H1 (cell line): ENCODE results near the gene ATP5PB. TPM values are rescaled to one million over a fixed set of nuclear protein-coding genes. Genes with fewer than 3 reads are reported as not detected.

Experiments
- BCL11A ChIP-seq, 2 experiments: IDR thresholded peaks; one replicate each; pipeline ENCODE4 v1.6.1; 2011; ENCODE audit warnings: low read depth in 2 of 2, low read length in 2 of 2, mild to moderate bottlenecking in 2 of 2
- PHF8 ChIP-seq: fragments of 200-600 bp; sonication (generic); conservative IDR thresholded peaks from 2 replicates; pipeline ENCODE4 v1.7.1; 2012; ENCODE audit warnings: low read depth, mild to moderate bottlenecking, inconsistent platforms, low read length, moderate library complexity
- POLR2A ChIP-seq, 2 experiments: IDR thresholded peaks; 1 replicate in 1 of 2; 2 replicates in 1 of 2; pipeline ENCODE4 v1.6.1; 2011; ENCODE audit warnings: low read depth in 2 of 2, low read length in 2 of 2, mild to moderate bottlenecking in 2 of 2; ENCODE audit errors: control extremely low read depth in 1 of 2
- polyA plus RNA-seq, 7 experiments: library from polyadenylated mRNA; depleted of rRNA in 3 of 7; stranded (reverse) in 5 of 7; unstranded in 2 of 7; fragments of >200 nt in 5 of 7; fragments of 200-250 nt in 2 of 7; gene quantifications; 1 replicate in 5 of 7; 2 replicates in 1 of 7; 4 replicates in 1 of 7; pipeline versions ENCODE4 v1.2.1 to v1.2.3, GENCODE V29; 2011 to 2013; ENCODE audit warnings: missing spikeins in 2 of 7, mixed read lengths in 2 of 7
- total RNA-seq: library from RNA; stranded (reverse); fragmentation: NEBNext Ultra II Directional; extraction: Animal tissue kit (Norgen Biotek cat#: 25700); gene quantifications from 2 replicates; pipeline ENCODE4 v1.2.1, GENCODE V29; 2021

The ATP5PB gene
- total and polyA plus RNA-seq, 2 of the 8 experiments (the other 6 are each of a cell fraction or from before 2014, with no cell fraction given): 232 to 262 TPM

DNA sequence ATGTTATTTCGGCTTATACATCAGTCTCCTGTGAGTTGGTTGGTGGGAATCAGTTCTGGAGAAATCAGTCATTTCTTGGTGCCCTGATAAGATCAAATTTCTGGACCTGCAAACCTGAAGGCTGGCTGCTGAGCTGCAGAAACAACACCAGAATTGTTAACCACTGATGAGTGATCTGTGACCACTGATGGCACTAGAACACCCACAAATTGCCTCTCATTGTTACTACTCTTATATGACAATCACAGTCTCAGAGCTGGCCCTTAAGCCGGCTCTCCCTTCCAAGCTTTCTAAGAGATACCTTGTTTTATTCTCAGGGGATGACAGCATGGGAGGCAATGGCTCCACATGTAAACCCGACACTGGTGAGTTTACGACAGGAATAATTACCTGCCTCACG, 26.4 kb downstream of the ATP5PB start (continued):
- no peak for TF ChIP-seq BCL11A (IDR thresholded peaks at IDR 0.05; ENCODE audit: low read depth in 2 of 2, low read length in 2 of 2)
- no peak for TF ChIP-seq PHF8
- TF ChIP-seq POLR2A (IDR thresholded peaks at IDR 0.05; ENCODE audit: control extremely low read depth in 1 of 2, low read depth in 2 of 2, low read length in 2 of 2): no peak
